MM.1S (cell line): ENCODE results near the gene C4BPB.

Experiments
- EZH2 ChIP-seq: fragments of 300-600 bp; sonication (generic); optimal IDR thresholded peaks from 2 replicates; pipeline ENCODE3; 2017; ENCODE audit warnings: low read depth, mild to moderate bottlenecking, antibody characterized with exemption, low read length, mixed read lengths
- EZH2phosphoT487 ChIP-seq: fragments of 300-600 bp; sonication (generic); IDR thresholded peaks from 2 replicates; pipeline ENCODE4 v1.6.1; 2018; ENCODE audit warnings: antibody characterized with exemption, low read length
- TF ChIP-seq, protein P1 (sequence below): fragments of 300-600 bp; sonication (generic); IDR thresholded peaks from 2 replicates; pipeline ENCODE4 v1.5.1; 2016; ENCODE audit warnings: antibody characterized with exemption, low read length, mixed read lengths

DNA sequence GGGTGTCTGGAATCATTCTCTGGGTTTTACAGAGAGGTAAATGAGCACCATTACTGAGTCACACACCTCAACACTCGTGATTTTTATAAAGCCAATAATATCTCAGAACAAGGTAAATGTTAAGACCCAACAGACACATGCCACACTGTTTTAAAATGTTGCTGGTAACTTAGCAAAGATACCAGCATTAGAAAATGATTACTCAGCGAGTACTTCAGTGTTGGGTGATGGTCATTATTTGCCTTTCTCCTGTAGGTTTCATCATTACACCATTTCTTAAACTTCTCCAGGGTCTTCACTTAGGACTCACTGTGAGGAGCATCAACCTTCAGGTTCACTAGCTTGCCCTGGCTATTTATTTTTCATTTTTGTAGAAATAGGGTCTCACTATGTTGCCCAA is 6.9 kb upstream of the C4BPB start:
- no peak for TF ChIP-seq EZH2
- TF ChIP-seq, protein P1, sequence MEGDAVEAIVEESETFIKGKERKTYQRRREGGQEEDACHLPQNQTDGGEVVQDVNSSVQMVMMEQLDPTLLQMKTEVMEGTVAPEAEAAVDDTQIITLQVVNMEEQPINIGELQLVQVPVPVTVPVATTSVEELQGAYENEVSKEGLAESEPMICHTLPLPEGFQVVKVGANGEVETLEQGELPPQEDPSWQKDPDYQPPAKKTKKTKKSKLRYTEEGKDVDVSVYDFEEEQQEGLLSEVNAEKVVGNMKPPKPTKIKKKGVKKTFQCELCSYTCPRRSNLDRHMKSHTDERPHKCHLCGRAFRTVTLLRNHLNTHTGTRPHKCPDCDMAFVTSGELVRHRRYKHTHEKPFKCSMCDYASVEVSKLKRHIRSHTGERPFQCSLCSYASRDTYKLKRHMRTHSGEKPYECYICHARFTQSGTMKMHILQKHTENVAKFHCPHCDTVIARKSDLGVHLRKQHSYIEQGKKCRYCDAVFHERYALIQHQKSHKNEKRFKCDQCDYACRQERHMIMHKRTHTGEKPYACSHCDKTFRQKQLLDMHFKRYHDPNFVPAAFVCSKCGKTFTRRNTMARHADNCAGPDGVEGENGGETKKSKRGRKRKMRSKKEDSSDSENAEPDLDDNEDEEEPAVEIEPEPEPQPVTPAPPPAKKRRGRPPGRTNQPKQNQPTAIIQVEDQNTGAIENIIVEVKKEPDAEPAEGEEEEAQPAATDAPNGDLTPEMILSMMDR = no peak
- no peak for TF ChIP-seq EZH2phosphoT487
